ENCODE data around the gene EXOC3L2. TPM values are rescaled to one million over a fixed set of nuclear protein-coding genes. Genes with fewer than 3 reads are reported as not detected.
A peak's percentile ranks its signal among the peaks of the same experiment; 100 is the strongest.

The EXOC3L2 gene
- total RNA-seq, 1 donor, result 0.54 TPM

DNA sequence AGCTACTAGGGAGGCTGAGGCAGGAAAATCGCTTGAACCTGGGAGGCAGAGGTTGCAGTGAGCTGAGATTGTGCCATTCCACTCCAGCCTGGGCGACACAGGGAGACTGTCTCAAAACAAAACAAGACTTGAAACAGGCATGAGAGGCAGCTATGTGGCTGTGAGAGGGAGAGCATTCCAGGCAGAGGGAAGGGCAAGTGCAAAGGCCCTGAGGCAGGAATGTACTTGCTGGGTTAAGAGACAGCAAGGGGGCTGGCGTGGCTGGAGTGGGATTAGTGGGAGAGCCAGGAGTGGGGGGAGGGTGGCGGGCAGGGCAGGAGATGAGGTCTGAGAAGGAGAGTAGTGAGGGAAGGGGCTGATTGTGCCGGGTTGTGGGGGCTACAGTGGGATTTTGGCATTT, 21.3 kb downstream of the EXOC3L2 start:
- no peak for DNase-seq (ENCODE audit: low read depth in 2 of 3, low spot score in 2 of 3)

DNA sequence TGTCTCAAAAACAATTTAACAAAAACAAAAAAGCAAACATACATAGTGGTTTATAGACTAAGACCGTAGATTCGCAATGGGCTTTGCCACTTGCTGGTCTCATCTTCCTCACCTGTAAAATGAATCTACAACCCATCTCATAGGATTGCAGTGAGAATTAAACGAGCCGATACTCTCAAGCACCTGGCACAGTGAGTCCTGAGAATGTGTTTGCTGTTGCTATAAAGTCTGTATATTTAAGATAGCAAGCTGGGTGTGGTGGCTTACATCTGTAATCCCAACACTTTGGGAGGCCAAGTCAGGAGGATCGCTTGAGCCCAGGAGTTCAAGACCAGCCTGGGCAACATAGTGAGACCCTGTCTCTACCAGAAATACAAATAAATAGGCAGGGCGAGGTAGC, 22.5 kb downstream of the EXOC3L2 start:
- DNase-seq (ENCODE audit: low read depth in 2 of 3, low spot score in 2 of 3), result no peak

DNA sequence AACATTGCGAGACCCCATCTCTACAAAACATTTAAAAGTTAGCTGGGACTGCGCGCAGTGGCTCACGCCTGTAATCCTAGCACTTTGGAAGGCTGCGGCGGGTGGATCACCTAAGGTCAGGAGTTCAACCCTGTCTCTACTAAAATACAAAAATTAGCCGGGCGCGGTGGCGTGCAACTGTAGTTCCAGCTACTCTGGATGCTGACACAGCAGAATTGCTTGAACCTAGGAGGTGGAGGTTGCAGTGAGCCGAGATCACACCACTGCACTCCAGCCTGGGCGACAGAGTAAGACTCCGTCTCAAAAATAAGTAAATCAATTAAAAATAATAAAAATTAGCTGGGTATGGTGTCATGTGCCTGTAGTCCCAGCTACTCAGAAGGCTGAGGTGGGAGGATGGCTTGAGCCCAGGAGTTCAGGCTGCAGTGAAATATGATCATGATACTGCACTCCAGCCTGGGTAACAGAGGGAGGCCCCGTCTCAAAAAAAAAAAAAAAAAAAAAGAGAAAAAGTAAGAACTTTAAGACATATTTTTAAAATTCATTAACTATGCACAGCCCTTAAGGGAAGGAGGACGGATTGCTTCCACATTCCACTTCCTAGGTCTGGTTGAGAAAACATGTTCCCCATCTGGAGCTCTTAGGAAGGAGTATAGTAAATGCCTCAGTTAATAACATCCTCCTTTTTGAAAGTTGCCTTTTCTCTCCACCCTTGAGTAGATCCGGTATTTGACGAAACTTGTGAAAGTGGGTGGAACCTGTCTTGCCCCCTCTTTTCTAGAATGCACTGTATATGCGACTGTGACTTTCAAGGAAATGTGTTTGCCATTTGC, 26.1 kb downstream of the EXOC3L2 start:
- no peak for DNase-seq (ENCODE audit: low read depth in 2 of 3, low spot score in 2 of 3)

DNA sequence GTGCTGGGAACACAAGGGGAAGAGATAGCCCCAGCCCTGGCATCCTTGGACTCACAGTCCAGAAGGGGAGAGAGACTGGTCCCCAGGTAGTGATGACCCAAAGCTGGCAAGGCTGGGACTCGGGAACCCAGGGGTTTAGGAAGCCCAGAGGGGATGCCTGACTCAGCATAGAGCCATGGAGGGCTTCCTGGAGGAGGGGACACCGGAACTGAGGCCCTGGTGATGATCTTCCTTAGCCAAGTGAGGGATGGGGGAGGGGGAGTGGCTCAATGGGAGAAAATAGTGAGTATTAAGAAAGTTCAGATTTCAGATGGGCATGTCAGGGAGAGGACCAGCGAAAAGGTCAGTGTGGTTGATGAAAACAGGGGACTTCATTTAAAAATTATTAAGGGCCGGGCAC, 26.8 kb downstream of the EXOC3L2 start:
- DNase-seq (ENCODE audit: low read depth in 2 of 3, low spot score in 2 of 3), result no peak

DNA sequence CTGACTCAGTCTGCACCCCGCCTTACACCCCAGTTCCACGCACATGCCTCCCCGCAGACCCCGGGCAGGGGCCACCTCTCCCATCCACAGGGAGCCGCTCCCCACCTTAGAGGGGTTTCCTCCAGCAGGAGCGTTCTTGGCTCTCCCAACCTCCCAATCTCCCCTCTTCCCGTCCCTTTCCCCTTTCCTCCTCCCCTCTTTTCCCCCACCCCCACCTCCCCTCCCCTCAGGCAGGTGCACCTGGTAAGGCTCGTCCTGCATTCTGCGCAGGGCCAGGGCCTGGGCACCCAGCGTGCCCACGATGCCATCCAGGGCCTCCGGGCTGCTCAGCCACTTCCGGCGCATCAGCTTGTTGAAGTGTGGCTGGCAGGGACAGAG, 27.3 kb downstream of the EXOC3L2 start:
- DNase-seq (ENCODE audit: low read depth in 2 of 3, low spot score in 2 of 3), result no peak

DNA sequence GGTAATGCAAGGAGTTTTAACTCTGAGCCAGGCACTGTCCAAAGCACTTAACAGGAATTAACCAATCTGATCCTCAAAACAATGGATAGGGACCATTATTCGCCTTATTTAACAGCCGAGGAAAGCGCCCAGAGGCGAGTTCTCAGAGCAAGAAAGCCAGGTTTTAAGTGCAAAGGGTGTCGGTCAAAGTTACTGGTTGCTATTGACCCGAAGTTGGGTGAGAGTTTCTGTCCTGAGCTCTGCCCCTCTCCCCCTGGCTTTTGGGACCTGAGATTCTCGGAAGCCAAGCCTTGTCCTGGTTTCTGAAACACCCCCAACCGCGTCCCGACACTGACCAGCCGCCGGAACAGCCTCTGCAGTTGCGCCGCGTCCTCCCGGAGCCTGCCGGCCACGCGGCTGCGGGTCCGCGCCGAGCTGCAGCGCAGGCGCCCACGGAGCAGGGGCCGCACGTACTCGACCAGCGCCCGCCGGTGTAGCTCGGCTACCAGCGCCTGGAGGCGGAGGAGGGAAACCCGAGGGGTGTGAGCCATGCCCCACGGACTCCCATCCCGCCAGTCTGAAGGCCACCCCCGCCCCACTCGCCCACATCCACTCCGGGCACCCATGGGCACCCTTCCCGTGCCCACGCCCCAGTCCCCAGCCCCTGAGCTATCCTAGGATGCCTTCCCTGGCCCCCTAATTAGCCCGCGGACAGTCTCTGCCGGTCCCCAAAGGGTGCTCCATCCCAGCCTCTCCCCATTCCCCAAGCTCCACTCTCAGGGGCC, 27.8 kb downstream of the EXOC3L2 start:
- no peak for DNase-seq (ENCODE audit: low read depth in 2 of 3, low spot score in 2 of 3)

DNA sequence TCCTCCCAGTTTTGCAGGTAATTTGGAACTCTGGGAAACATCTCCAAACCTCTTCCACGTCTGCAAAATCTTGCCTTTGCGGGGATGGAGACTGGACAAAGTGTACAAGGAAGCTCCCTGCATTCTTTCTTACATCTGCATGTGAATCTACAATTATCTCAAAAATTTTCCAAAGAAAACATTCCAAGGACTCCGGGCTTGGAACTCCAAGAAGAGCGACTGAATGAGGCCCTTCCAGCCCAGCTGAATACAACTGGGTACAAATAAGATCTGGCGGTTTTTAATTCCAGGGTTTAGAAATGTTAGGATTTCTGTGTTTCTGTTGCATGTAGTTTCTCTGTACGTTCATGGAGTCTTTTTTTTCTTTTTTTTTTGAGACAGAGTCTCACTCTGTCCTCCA, 28.5 kb downstream of the EXOC3L2 start:
- DNase-seq (ENCODE audit: low read depth in 2 of 3, low spot score in 2 of 3), result no peak

DNA sequence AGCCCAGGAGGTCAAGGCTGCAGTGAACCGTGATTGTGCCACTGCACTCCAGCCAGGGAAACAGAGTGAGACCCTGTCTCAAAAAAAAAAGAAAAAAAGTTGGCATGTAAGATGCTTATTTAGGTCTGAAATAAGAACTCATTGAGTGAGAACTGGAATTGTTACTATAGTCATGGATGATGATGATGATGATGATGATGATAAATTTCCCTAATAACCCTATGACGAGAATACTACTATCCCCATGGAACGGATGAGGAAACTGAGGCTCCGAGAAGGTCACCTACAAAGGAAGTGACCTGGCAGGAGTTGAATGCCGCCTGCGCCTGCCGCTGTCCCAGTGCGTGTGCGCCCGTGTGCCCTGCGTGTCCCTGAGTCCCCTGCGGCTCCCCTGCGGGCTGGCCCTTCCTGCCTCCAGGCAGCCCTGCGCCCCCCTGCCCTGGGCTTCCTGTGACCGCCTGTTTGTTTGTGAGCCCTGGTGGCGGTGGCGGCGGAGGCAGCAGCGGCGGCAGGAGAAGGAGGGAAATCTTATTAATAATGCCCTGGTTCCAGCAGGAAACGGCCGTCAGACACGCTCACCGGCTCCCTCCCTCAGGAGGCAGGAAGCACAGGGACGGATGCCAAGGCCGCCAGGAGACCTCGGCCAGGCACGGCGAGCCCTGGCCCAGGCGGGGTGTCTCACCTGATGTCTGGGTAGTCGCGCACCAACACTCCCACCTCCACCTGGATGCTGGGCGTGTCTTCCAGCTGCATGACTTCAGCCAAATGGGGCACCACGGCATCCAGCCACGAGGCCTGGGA, 29.6 kb downstream of the EXOC3L2 start:
- DNase-seq (ENCODE audit: low read depth in 2 of 3, low spot score in 2 of 3), result no peak

DNA sequence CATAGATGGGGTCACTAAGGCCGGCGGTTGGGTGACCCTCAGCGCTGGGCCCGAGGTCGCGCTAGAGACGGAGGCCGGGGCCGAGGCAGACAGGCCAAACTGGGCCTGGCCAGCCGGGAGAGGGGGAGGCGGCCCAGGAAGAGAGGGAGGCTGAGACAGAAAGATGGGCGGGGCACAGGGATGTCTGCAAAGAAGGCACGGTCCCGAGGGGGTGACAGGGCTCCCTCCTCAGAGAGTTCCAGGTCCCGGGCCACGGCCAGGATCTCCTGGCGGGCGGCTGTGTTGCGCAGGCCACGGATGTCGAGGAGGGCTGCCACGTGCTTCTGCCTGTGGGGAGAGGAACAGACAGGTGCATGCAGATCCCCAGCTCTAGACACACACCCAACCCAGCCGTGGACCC, 32.2 kb downstream of the EXOC3L2 start:
- DNase-seq (ENCODE audit: low read depth in 2 of 3, low spot score in 2 of 3), result no peak

DNA sequence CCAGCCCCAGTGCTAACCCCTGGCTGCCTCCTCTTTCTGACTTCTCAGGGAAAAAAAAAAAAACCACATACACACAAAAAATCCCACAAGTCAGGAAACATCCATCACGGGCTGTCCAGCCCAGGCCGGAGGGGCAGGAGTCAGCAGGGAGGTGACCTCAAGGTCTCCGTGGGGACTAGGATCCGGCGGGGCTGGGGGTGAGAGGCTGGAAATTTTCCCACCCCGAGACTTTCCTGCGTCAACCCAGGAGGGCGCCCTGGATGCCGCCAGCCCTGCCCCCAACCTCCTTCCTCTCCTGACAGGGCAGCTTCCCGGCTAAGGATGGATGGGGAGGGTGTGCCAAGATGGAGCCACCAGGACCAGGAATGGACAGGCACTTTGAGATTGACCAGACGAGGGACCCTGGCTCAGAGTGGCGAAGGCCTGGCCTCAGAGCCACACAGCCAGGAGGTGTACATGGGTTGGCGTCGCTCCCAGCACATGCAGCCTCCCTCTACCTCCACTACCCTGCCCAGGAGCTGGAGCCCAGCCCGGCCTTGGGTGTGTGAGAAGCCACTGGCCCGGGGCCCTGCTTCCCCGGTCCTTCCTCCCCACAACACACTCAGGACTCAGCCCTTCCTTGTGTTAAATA, 33.3 kb downstream of the EXOC3L2 start:
- peak in 1 of 3 donors; percentile 22 for DNase-seq (ENCODE audit: low read depth in 2 of 3, low spot score in 2 of 3)

DNA sequence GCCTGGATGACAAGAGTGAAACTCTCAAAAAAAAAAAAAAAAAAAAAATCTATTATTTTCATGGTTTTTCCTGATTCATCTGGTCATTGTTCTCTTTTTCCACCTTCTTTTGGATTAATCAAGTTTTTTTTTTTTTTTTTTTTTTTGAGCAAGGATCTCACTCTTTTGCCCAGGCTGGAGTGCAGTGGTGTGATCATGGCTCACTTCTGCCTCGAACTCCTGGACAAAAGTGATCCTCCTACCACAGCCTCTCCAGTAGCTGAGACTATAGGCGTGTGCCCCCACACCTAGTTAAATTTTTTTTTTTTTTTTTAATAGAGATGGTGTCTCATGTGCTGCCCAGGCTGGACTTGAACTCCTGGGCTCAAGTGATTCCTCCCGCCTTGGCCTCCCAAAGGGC, 38.9 kb downstream of the EXOC3L2 start:
- DNase-seq (ENCODE audit: low read depth in 2 of 3, low spot score in 2 of 3), result no peak

DNA sequence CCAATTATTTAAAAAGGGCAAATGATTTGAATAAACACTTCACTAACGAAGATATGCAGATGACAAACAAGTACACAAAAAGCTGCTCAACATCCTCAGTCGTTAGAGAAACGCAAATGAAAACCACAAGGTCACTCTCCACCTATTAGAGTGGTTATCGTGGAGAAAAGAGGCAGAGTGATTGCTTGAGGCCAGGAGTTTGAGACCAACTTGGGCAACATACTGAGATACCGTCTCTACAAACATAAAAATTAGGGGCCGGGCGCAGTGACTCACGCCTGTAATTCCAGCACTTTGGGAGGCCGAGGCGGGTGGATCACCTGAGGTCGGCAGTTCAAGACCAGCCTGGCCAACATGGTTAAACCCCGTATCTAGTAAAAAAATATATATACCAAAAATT, 39.4 kb downstream of the EXOC3L2 start:
- DNase-seq (ENCODE audit: low read depth in 2 of 3, low spot score in 2 of 3), result no peak

DNA sequence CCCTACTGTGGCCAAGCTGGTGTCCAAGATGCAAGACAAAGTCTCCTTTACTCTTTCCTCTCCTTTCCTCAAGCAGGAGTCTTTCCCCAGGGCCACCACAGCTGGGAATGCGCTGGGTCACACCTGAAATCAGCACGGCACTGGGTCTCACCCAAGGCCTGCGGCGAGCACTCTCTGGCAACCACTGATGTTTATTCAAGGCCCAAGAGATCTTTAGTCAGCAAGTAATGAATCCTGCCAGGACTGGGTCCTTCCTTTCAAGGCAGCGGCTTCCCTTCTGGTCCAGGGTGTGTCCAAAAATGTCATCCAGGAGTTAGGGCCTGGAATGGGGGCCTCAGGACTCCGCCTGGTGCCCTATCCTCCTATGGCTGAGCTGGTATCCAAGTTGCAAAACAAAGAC, 42.6 kb downstream of the EXOC3L2 start:
- no peak for DNase-seq (ENCODE audit: low read depth in 2 of 3, low spot score in 2 of 3)

DNA sequence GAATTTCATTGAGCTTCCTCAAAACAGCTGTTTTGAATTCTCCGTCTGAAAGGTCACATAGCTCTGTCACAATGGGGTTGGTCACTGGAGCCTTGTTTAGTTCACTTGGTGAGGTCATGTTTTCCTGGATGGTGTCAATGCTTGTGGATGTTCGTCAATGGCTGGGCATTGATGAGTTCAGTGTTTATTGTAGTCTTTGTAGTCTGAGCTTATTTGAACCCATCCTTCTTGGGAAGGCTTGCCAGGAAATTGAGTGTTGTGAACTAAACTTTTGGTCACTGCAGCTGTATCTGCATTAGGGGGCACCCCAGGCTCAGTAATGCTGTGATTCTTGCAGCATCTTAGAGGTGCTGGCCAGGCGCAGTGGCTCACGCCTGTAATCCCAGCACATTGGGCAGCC, 44.6 kb downstream of the EXOC3L2 start:
- peak in 2 of 3 donors; percentile 37 to 63 for DNase-seq (ENCODE audit: low read depth in 2 of 3, low spot score in 2 of 3)

DNA sequence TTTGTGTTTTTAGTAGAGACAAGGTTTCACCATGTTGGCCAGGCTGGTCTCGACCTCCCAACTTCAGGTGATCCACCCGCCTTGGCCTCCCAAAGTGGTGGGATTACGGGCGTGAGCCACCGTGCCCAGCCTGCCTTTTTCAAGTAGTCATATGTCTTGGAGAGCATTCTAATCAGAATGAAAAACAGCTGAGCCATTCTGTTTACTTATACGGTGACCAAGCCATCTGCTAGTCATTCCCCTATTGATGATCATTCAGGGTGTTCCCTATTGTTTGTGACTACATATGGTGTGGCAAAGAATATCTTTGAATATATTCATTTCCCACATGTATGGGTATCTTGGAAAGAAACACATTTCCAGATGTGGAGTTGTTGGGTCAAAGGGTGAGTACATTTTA, 49.4 kb downstream of the EXOC3L2 start:
- no peak for DNase-seq (ENCODE audit: low read depth in 2 of 3, low spot score in 2 of 3)

DNA sequence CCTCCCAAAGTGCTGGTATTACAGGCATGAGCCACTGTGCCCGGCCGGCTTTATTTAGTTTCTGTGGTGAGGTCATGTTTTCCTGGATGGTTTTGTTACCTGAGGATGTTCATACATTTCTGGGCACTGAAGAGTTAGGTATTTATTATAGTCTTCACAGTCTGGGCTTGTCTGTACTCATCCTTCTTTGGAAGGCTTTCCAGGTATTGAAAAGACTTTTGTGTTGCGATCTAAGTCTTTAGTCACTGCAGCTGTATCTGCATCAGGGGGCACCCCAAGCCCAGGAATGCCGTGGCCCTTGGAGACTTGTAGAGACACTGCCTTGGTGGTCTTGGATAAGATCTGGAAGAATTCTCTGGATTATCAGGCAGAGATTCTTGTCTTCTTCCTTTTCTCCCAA, 53.8 kb downstream of the EXOC3L2 start:
- no peak for DNase-seq (ENCODE audit: low read depth in 2 of 3, low spot score in 2 of 3)

DNA sequence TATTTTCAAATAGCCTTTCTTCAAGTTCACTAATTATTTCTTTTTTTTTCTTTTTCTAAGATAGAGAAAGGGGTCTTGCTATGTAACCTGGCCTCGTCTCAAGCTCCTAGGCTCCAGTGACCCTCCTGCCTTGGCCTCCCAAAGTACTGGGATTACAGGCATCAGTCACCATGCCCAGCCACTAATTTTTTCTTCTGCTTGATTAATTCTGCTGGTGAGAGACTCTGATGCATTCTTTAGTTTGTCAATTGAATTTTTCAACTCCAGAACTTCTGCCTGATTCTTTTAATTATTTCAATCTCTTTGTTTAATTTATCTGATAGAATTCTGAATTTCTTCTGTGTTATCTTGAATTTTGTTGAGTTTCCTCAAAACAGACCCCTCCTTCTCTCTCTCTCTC, 55.2 kb downstream of the EXOC3L2 start:
- no peak for DNase-seq (ENCODE audit: low read depth in 2 of 3, low spot score in 2 of 3)

DNA sequence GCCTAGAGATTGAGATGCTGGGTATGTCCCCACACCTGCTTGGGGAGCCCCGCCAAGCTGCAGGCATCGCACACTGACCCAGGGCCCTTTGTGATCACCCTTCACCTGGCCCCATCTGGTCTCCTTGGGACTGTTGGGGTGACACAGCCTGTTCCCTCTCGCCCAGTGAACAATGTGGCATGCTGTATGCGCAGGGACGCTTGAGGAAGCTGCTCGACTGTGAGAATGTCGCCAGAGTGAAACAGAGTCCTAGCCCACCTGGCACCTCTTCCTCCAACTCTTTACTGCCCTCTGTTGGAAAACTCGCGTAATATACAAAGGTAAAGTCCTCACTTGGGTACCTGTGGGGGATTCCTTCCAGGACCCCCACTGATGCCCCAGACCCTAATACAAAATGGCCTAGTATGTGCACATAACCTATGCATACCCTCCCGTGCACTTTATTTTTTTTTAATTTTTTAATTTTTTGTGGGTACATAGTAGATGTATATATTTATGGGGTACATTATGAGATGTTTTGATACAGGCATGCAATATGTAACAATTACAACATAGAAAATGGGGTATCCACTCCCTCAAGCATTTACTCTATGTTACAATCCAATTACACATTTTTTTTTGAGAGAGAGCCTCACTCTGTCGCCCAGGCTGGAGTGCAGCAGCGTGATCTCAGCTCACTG, 57.6 kb downstream of the EXOC3L2 start:
- peak in 2 of 3 donors; percentile 40 to 69 for DNase-seq (ENCODE audit: low read depth in 2 of 3, low spot score in 2 of 3)

DNA sequence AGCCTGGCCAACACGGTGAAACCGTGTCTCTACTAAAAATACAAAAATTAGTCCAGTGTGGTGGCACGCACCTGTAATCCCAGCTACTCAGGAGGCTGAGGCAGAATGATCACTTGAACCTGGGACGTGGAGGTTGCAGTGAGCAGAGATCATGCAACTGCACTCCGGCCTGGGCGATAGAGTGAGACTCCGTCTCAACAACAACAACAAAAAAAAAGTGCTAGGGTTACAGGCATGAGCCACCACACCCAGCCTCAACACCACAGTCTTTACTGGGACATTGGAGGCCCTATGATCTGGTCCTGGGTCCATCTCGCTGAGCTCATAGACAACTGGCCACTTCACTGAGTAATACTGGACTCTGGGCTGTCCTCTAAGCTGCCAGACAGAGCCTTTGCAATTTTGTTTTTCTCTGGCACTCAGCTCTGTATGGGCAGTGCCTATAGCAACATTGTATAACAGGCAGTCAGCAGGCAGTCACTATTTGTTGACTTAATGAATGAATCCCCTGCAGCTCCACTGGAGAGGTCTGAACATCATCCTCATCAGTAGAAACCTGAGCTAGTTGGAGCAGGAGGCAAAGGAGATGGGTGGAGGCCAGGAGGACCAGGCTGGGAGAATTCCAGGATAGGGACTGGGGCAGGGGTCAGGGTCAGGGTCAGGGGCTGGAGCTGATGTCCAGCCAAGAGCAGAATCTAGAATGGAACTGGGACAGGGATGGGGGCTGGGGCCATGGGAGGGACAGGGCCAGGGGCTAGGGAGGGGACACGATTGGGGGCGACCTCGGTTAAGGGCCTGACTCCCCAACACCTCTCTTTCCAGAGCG, 58.5 kb downstream of the EXOC3L2 start:
- DNase-seq (ENCODE audit: low read depth in 2 of 3, low spot score in 2 of 3), result no peak

Data from hematopoietic multipotent progenitor cell (in vitro differentiated cells).